Transverse colon (tissue), 4 donors: ENCODE results near the gene WDR18. TPM values are rescaled to one million over a fixed set of nuclear protein-coding genes. Genes with fewer than 3 reads are reported as not detected.

Experiments used
- DNase-seq: peaks from one replicate; pipeline ENCODE4 v3.0.0-alpha.2; 2019
- H3K27ac ChIP-seq, 4 donors: fragments of 200-600 bp; sonication (generic); 2 replicates each; pipeline ENCODE4 v1.5.1; 2016 to 2018; ENCODE audit warnings: inconsistent platforms in 4 of 4
- H3K27me3 ChIP-seq: fragments of 200-600 bp; sonication (generic); 2 replicates; pipeline ENCODE4 v1.5.1; 2017; ENCODE audit warnings: inconsistent platforms
- H3K36me3 ChIP-seq, 4 donors: fragments of 200-600 bp; sonication (generic); 2 replicates each; pipeline ENCODE4 v1.5.1; 2017 to 2019; ENCODE audit warnings: inconsistent platforms in 4 of 4
- H3K4me1 ChIP-seq, 4 donors: fragments of 200-600 bp; sonication (generic); 2 replicates each; pipeline ENCODE4 v1.5.1; 2017 to 2020; ENCODE audit warnings: inconsistent platforms in 4 of 4
- H3K4me3 ChIP-seq, 4 donors: fragments of 200-600 bp; sonication (generic); 1 replicate in 1 of 4; 2 replicates in 3 of 4; pipeline versions ENCODE4 v1.5.1 to v1.6.1; 2017 to 2019; ENCODE audit warnings: inconsistent platforms in 4 of 4
- H3K9me3 ChIP-seq, 2 donors: fragments of 200-600 bp; sonication (generic); 2 replicates each; pipeline ENCODE4 v1.5.1; 2017 to 2019; ENCODE audit warnings: inconsistent platforms in 2 of 2
- CTCF ChIP-seq, 5 experiments: fragments of 200-600 bp in 3 of 5; fragments of 450-650 bp in 2 of 5; sonication (generic) in 3 of 5; IDR thresholded peaks; 1 replicate in 2 of 5; 2 replicates in 3 of 5; pipeline ENCODE4 v1.5.1; 2016 to 2017; ENCODE audit warnings: antibody characterized with exemption in 5 of 5, inconsistent platforms in 3 of 5, mild to moderate bottlenecking in 2 of 5, moderate library complexity in 1 of 5
- EP300 ChIP-seq: sonication (generic); formaldehyde crosslinking; IDR thresholded peaks from one replicate; pipeline ENCODE4 v1.6.1; 2017; ENCODE audit warnings: antibody characterized with exemption, low read depth
- POLR2A ChIP-seq: fragments of 450-650 bp; IDR thresholded peaks from one replicate; pipeline ENCODE4 v1.6.1; 2016; ENCODE audit warnings: antibody characterized with exemption, mild to moderate bottlenecking, moderate library complexity
- POLR2AphosphoS5 ChIP-seq, 3 donors: sonication (generic); formaldehyde crosslinking; IDR thresholded peaks; one replicate each; pipeline ENCODE4 v1.6.1; 2016; ENCODE audit warnings: antibody characterized with exemption in 3 of 3
- WGBS, 2 donors: methylation state at CpG; one replicate each; pipeline ENCODE4 v1.1.5; 2018; ENCODE audit warnings: low coverage in 1 of 2; 5-methylcytosine and 5-hydroxymethylcytosine counted together
- in situ Hi-C, 4 donors: fragments of 200-750 bp; cut with MboI; loops; one replicate each; pipeline versions ENCODE4 v1.15.0 to v1.15.1; 2017; ENCODE audit warnings: low sequenced_read_pairs in 3 of 4, low pct_ligation_motif_present in 1 of 4, low pct_unique_long_range_greater_than_20kb in 1 of 4
- intact Hi-C: fragments of 100-400 bp; cut with DNase I; formaldehyde crosslinking; loops from one replicate; pipeline ENCODE4 v1.15.1; 2023; ENCODE audit warnings: low total_unique reads
- total RNA-seq, 4 donors: library from RNA; depleted of rRNA; stranded (reverse); fragments of >200 nt; gene quantifications; one replicate each; pipeline ENCODE4 v1.1.0, GENCODE V29; 2016

The WDR18 gene
- total RNA-seq = 10 to 100 TPM; 23.1 to 47.4 (median 39.0) TPM

GRCh38 chr19:984165-984967, at the start of gene WDR18:
Gene WDR18, plus strand, starts transcription at chr19:984345. Its CDS starts 9 bp downstream, at chr19:984354.
- H3K4me1 ChIP-seq = peaks cover 11 to 27% (median 22%) of the 10 kb centered on the region in 4 donors
- H3K36me3 ChIP-seq = no peaks in the 10 kb centered on the region
- H3K27me3 ChIP-seq = peaks cover 2% of the 10 kb centered on the region
- TF ChIP-seq CTCF (IDR thresholded peaks at IDR 0.05) (peak; percentile 23 to 44 (median 35)), POLR2A (peak; percentile 56), EP300 (no peak), POLR2AphosphoS5 (IDR thresholded peaks at IDR 0.05) (peak; percentile 69 to 87 (median 81))
- intact Hi-C loops = loop anchor here (5.0 kb wide), 1 partner anchor 127 kb away; the partner anchor contains the start of gene CFD
- no peaks in the 10 kb centered on the region for H3K9me3 ChIP-seq
- peak within 1 kb of the TSS; percentile 69 to 100 (median 76) for H3K4me3 ChIP-seq
- DNase-seq = peak; percentile 94
- in situ Hi-C loops = loop anchor here (5.0 to 25.0 kb wide), 5 partner anchors 60 to 220 kb away; partner anchors contain the start of genes CFD (in 2 of the 4), ELANE (in 2 of the 4) and ARID3A (in 1 of the 4)
- H3K27ac ChIP-seq = peak within 1 kb of the TSS; percentile 83 to 94 (median 88)
- WGBS, 2 donors = 1% methylated on average over 53 of the region's 78 CpGs; no CpG with 5 or more reads in 1 of the 2 donors

DNA sequence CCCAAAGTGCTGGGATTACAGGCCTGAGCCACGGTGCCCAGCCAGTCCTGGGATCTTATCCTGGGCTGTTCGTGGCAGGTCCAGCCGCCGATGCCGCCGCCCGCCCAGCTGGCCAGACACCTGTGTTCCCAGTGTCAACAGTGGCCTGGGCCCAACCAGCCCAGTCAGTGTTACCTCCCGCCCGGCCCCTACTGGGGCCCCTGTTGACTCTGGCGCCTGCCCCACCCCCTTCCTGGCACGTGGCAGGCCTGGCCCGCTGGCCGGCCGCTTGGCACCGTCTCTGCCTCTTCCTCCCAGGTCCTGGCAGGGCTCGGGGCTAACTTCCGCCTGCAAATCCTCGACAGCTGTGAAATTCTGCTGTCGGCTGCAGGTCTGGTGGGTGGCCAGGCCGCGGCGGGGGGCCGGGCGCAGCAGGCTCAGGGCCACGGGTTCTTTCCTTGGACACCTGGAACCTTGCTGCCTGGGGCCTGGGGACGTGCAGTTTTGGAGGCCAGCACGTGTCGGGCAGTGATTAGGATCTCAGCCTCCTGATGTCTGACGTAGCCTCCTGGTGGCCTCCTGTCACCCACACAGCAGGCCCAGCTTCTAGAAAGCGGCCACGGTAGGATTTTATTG, 49.2 kb upstream of the WDR18 start:
- WGBS, 2 donors = 13 to 20% methylated on average over 2 to 29 of the region's 31 CpGs
- no peak overlapping the region for H3K4me3 ChIP-seq
- intact Hi-C loops = no loop called here

DNA sequence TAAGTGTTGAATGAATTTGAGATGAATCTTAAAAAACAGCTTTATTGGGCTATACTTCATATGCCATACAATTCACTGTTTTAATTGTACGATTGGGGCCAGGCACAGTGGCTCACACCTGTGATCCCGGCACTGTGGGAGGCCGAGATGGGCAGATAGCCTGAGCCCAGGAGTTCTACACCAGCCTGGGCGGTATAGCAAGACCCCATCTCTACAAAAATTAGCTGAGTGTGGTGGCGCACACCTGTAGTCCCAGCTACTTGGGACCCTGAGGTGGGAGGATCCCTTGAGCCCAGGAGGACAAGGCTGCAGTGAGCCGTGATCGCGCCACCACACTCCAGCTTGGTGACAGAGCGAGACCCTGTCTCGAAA, 48.0 kb upstream of the WDR18 start:
- Histone ChIP-seq H3K36me3 (no peaks in the 10 kb centered on the region), H3K4me3 (no peak overlapping the region), H3K4me1 (peaks cover 27 to 50% (median 40%) of the 10 kb centered on the region in 4 donors), H3K27me3 (no peaks in the 10 kb centered on the region), H3K27ac (no peak overlapping the region), H3K9me3 (no peaks in the 10 kb centered on the region)
- no peak for DNase-seq
- in situ Hi-C loops (no loop called here), intact Hi-C loops (no loop called here)
- no peak for TF ChIP-seq CTCF (IDR thresholded peaks at IDR 0.05)
- no peak for TF ChIP-seq EP300
- no peak for TF ChIP-seq POLR2AphosphoS5 (IDR thresholded peaks at IDR 0.05)
- 90 to 92% methylated on average over 2 to 10 of the region's 10 CpGs for WGBS, 2 donors

More for the DNA sequence above, 49.2 kb upstream of the WDR18 start:
- Histone ChIP-seq H3K27me3 (no peaks in the 10 kb centered on the region), H3K4me1 (peaks cover 22 to 40% (median 33%) of the 10 kb centered on the region in 4 donors), H3K27ac (peak overlapping the region; percentile 68 to 88 (median 79)), H3K36me3 (no peaks in the 10 kb centered on the region), H3K9me3 (no peaks in the 10 kb centered on the region)
- in situ Hi-C loops = no loop called here
- peak; percentile 86 for DNase-seq
- peak; percentile 76 to 82 (median 79) for TF ChIP-seq POLR2AphosphoS5 (IDR thresholded peaks at IDR 0.05)
- TF ChIP-seq POLR2A = no peak

DNA sequence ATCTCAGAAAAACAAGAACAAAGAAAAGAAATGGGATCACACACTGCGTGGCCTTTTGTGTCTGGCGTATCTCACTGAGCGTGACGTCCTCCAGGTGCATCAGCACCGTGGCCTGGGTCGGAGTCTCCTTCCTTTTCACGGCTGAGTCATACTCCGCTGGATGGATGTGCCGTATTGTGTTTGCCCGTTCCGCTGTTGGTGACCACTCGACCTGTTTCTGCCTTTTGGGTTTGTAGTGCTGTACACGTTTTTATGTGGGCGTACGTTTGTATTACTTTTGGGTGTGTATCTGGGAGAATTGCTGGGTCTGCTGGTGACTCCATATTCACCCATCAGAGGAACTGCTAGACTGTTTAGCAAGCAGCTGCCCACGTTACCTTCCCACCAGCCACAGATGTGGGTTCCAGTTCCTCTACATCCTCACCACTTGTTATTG, 46.9 kb upstream of the WDR18 start:
- Histone ChIP-seq H3K9me3 (no peaks in the 10 kb centered on the region), H3K27me3 (no peaks in the 10 kb centered on the region), H3K4me3 (no peak overlapping the region), H3K27ac (no peak overlapping the region), H3K4me1 (peaks cover 36 to 58% (median 44%) of the 10 kb centered on the region in 4 donors), H3K36me3 (no peaks in the 10 kb centered on the region)
- in situ Hi-C loops (no loop called here), intact Hi-C loops (no loop called here)
- TF ChIP-seq EP300 (no peak), POLR2AphosphoS5 (IDR thresholded peaks at IDR 0.05) (no peak), POLR2A (no peak), CTCF (IDR thresholded peaks at IDR 0.05) (no peak)
- no peak for DNase-seq
- WGBS, 2 donors = 80 to 81% methylated on average over 1 to 16 of the region's 16 CpGs
